ENCODE data around the gene FADS3.

FADS3 gene

GRCh38 chr11:61834278-61835048 is 56.9 kb downstream of the FADS3 start:
- peak; percentile 54 for DNase-seq (ENCODE audit: low read depth)

- DNase-seq (ENCODE audit: low read depth) = no peak
Observed at GRCh38 chr11:61833926-61834277, 57.4 kb downstream of the FADS3 start.

DNA sequence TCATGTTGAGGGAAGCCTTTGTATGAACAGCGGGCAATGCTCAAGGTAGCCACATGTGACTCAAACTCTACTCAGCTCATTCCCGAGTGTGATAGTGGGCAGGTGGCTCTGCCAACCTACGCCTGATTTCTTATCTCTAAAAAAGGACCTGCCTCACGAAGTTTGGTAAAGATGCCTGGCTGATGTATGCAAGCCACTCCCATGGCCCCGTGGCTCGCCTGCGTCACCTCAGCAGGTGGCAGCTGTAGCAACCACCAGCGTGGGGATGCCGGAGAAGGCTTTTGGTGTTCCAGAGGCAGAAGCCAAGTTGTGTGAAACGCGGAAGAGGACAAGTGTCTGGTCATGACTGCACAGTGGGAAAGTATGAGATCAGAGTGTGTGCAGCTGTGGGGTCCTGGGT is 57.9 kb downstream of the FADS3 start:
- DNase-seq (ENCODE audit: low read depth) = peak; percentile 54

DNA sequence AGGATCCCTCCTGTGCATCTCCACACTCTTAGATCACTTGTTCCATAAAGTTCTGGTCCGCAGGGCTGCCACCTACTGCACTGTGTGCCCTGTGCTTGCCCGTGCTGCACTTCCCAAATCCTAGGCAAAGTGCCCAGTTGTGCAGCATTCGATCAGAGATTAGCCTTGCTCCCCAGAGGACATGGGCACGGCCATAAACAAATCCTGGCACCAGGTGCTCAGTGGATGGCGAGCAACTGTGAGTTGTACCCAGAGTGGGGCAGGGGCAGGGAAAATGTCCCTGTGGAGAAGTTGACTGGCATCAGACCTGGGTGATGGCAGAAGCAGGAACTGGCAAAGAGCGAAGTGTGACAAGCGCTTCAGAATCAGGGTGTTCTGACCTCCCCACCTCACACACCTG is 58.6 kb downstream of the FADS3 start:
- DNase-seq (ENCODE audit: low read depth) = no peak

DNA sequence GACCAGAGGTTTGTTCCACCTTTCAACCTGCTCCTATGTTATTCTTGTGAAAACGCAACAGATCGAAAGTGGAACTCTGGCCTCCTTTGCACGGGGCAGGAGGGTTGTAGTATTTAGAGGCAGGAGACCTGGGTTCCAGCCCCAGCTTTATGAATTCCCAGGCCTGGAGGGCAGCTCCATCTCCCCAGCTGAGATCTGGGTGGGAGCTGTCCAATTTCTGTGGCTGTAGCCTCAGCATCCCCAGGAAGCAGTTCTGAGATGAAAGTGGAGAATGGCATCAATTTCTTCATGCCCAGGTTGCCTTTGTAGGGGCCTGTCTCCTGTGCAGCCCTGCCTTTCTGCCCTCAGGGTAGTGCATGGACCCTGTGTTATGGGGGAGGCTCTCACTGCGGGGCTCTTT is 59.1 kb downstream of the FADS3 start:
- no peak for DNase-seq (ENCODE audit: low read depth)

DNA sequence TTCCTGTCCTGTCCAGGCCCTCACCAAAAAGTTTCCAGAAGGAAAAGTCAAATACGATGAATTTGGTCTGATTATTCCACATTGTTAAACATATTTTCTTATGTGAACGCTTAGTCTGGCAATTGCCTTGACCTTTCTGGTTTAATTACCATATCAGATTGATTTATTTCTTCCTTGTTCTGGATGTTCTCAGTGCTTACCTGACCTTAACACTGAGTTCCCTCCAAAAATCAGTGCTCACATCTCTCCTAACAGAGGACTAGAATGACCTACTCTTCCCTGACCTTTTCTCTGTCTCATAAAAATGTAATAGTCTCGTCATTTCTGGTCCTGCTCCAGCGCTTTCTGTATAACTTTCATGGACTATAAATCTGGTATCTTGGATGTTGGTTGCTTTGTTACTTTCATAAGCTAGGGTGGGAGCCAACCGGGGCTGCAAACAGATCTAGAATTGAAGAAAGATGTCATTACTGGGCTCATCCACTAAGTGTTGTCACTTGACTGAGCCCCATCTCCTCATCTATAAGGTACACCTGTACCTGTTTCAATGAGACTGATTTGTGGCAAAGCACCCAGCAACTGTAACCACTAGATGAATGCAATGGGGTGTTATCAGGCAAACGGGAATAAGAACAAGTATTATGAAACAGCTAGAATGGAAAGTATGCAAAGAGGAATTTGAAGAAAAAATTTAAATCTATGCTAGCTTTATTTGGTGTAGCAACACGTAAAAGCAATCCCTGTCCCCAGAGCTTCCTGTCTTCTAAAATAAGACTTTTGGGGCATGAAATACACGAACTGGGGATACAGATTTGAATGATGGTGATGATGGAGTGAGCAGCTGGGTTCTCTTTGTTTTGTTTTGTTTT is 60.9 kb downstream of the FADS3 start:
- DNase-seq (ENCODE audit: low read depth) = no peak

GRCh38 chr11:61829806-61830205 is 61.5 kb downstream of the FADS3 start:
- no peak for DNase-seq (ENCODE audit: low read depth)

DNA sequence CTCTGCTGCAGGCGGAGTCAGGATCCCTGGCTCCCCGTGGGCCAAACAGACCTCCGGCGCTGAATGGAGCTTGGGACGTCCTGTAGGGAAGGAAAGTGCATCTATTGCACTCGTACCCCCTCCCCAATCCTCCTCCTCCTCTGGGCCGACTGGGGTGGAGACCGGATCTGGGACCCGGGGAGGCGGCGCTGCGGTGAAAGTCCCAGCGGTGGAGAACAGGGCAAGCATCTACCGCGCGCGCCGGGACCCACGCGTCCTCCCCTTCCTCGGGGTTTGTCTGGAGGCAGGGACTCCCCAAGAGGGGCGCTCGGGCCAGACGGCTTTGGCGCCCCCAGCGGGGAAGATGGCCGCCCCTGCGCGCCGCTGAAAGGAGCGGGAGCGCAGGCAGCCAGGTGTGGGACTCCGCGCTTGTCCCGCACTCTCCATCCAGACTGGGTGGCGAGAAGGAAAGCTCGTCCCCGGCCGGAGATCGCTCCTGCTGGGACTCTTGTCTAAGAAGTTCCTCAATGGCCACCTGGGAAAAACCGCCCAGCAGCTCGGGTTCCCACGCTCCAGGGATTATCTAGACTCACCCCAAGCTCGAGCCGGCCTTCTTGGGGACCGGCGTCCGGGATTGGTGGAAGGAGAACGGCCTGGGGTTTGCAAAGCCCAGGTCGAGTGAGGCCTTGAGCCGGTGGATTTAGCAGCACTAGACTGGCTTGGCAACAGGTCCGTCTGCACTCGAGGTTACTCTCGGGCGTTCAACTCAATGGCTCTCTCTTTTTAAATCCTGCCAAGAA is 62.5 kb downstream of the FADS3 start:
- peak; percentile 34 for DNase-seq (ENCODE audit: low read depth)

GRCh38 chr11:61828379-61828628 is 63.0 kb downstream of the FADS3 start:
- no peak for DNase-seq (ENCODE audit: low read depth)

- DNase-seq (ENCODE audit: low read depth) = peak; percentile 79
Observed at GRCh38 chr11:61827571-61828378, 63.6 kb downstream of the FADS3 start, which contains the start of gene FADS2. Gene FADS2, plus strand, starts transcription at chr11:61828300. Its CDS starts 91 bp downstream, at chr11:61828391.

- DNase-seq (ENCODE audit: low read depth) = no peak
Observed at GRCh38 chr11:61826930-61827570, 64.3 kb downstream of the FADS3 start.

Measured in T-helper 22 cell (primary cell).